NCI-H1436 treated with DMSO at 0.1 percent for 48 hours (cell line): ENCODE results near the gene TRIM46.
"Not testable (repeated sequence)": the region's sequence is repeated elsewhere in the genome, so short reads cannot be mapped to it uniquely, and the experiment has no call there.

Experiments
- DNase-seq: peaks from one replicate; lab custom pipeline; 2025; lab: John Stamatoyannopoulos, UW

TRIM46 gene

DNA sequence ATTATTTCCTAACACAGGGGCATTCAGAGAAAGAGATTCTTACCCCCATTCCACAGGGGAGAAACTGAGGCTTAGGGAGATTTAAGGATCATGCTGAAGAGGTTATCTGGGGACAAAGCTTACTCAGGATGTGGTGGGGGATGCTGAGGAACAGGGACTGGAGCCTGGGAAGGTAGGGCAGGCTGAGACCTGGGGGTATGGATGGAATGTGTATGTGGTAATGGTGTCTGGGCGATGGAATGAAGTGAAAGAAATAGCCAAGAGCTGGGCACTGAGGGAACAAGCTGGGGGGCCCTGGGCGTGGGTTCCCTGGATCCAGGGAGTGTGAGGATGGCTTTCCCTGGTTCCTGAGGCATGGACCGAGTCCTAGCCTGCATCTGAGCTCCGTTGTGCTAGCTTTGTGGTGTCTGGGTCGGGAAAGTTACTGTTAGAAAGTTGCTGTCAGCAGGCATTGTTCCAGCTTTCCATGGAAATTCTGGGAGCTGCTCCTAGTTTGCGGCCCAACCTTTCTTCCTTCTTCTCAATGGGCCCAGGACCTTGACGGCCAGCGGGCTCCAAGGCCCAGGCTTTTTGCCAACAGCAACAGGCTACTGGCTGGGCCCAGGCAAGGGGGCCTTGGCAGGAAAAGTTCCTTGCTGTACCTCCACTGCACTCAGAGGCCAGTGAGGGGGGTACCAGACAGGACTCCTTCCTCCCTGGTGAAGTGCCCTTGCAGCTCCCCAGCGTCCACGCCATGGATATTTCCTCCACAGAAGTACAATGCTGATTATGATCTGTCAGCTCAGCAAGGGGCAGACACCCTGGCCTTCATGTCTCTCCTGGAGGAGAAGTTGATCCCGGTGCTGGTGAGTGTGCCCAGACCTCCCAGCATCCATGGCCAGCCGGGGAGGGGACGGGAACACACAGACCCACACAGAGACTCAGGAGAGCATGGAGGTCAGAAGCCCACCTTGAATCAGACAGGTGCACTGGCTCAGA, 58.6 kb downstream of the TRIM46 start:
- DNase-seq = not testable (repeated sequence)

DNA sequence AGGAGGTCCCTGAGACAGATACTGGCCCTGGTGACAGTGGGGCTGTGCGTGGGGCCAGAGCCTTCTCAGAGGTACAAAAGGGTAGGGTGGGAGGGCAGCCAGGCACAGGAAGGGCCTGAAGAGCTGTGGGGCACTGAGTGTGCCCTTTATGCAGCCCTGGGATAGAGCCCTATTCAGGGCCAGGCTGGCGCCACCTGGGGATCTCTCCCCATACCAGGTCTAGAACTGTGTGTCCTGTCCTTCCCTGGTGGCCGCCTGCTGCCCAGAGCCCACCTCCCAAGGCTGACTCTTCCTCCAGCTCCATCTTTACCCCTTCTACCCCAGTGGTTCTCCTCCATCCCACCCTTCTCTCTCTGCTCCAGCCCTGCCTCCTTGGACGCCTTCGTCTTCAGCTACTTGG, 59.9 kb downstream of the TRIM46 start:
- DNase-seq = not testable (repeated sequence)
